ENCODE data around the gene S100A4.
"Not testable (repeated sequence)": the region's sequence is repeated elsewhere in the genome, so short reads cannot be mapped to it uniquely, and the experiment has no call there.

The S100A4 gene

GRCh38 chr1:153567621-153568366, 22.2 kb upstream of the S100A4 start:
- no peak for DNase-seq (ENCODE audit: low read depth, low spot score)

GRCh38 chr1:153566414-153567371, 21.1 kb upstream of the S100A4 start:
- peak; percentile 77 for DNase-seq (ENCODE audit: low read depth, low spot score)

GRCh38 chr1:153565529-153566374, 20.1 kb upstream of the S100A4 start, which contains the start of gene S100A2:
Gene S100A2, minus strand, starts transcription at chr1:153565844. Its CDS starts 1,967 bp downstream, at chr1:153563877.
- DNase-seq (ENCODE audit: low read depth, low spot score), result no peak

- DNase-seq (ENCODE audit: low read depth, low spot score), result no peak
Measured at GRCh38 chr1:153563991-153564390, 18.4 kb upstream of the S100A4 start.

GRCh38 chr1:153563483-153563901, 17.9 kb upstream of the S100A4 start:
- DNase-seq (ENCODE audit: low read depth, low spot score), result no peak

- DNase-seq (ENCODE audit: low read depth, low spot score), result not testable (repeated sequence)
Measured at GRCh38 chr1:153562021-153562420, 16.4 kb upstream of the S100A4 start.

DNA sequence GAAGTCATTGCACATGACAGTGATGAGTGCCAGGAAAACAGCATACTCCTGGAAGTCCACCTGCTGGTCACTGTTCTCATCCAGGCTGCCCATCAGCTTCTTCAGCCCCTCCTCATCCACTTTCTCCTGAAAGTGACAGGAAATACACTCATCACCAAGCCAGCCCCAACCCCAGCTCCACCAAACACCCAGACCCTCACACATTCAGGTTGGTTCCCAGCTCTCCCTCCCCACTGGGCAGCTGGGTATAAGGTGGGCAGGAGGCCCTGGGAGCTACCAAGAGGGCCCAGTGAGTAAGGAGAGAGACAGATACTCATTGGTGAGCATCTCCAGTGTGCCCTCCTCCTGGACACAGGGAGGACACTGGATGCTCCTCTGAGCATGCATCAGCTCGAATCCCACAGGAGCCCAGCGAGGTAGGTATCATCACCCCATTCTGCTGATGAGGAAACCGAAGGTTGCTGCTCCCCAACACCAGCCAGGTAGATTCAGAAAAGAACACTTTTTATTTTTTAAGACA, 15.9 kb upstream of the S100A4 start:
- no peak for DNase-seq (ENCODE audit: low read depth, low spot score)

GRCh38 chr1:153560771-153561465, 15.3 kb upstream of the S100A4 start:
- no peak for DNase-seq (ENCODE audit: low read depth, low spot score)

DNA sequence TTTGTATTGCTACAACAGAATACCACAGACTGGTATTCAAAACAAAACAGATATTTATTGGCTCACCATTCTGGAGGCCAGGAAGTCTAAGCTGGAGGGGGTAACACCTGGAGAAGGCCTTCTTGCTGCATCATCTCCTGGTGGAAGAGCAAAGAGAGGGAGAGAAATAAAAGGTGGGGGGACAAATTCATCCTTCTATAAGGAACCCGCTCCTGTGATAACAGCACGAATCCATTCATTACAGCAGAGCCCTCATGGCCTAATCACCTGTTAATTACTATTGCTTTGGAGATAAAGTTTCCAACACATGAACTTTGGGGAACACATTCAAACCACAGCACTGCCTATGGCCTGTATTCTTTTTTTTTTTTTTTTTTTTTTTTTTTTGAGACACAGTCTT, 14.6 kb upstream of the S100A4 start:
- no peak for DNase-seq (ENCODE audit: low read depth, low spot score)

DNA sequence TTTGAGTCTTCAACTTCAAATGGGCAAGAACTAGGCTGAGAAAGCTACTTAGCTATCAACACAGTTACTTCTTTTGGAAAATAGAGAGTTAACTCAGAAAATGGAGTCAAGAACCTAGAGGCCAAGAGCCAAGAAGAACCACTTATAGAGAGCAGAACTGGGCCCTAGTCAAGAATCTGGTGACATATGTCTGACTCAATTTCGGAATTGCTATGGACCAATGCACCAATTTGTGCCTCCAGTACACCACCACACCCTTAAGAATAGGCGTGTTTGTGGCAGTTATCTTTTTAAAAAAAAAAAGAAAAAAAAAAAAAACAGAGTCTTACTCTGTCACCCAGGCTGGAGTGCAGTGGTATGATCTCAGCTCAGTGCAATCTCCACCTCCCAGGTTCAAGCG, 12.3 kb upstream of the S100A4 start:
- no peak for DNase-seq (ENCODE audit: low read depth, low spot score)

DNA sequence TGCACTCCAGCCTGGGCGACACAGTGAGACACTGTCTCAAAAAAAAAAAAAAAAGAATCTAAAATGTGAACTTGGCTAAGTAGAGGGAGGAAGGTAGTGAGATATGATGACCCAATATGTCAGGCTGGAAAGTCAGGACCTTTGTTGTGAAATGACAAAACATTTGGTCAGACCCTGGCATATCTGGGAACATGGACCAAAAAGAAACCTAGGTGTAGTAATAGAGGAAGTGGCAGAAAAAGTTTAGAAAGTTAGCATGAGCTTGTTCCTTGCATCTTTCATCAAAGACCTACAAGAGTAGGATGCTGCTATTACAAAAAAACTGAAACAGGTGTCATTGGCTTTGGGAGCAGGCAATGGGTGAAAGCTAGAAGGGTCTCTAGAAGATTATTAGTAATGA, 10.7 kb upstream of the S100A4 start:
- DNase-seq (ENCODE audit: low read depth, low spot score), result no peak

DNA sequence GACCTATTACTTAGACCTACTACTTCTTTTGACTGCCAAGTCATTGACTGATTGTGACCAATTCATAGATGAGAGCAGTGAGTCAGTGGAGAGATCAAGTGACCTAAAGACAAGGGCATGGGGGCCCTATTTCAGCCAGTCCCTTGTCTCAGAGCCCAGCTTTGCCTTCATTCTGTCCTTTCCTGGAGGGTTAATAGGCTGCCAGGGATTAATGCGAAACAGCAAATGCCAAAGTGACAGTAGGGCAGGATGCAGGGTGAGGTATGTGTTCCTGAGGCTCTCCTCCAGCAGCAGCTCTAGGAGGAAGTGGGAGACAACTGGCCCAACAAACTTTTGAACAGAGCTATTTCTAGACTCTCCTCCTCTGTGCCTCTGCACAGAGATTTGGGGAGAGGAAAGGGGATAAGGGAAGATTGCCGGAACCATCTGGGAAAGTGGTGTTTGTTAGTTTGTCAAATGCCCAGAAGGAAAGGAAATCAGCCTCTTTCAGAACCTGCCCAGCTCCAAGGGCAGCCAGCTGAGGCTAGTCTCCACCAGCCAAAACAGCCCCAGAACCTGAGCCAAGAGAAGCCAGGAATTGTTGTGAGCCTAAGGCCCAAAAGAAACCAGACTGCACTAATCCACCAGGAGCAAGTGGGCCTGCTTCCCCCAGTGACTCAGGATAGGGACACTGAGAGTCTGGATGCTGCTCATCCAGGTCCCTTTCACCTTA, 8.4 kb upstream of the S100A4 start:
- DNase-seq (ENCODE audit: low read depth, low spot score), result no peak

GRCh38 chr1:153553096-153553495, 7.5 kb upstream of the S100A4 start:
- no peak for DNase-seq (ENCODE audit: low read depth, low spot score)

DNA sequence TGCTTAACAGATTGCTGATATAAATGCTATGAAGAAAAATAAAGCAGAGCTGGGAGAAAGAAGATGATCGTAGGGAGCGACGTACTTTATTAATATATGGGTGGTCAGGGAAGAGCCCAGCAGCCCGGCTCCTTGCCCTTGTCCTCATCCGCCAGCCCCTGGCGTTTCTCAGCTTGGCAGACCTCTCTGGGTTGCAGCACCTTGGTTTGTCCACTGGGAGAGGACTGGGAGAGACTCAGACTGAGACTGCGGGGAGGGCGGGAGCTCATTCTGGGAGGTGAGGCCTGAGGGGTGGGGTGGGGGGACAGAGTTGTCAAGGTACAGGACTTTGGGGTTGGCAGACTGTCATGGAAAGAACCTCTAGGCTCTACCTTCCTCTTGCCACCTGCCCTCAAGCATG, 6.7 kb upstream of the S100A4 start:
- no peak for DNase-seq (ENCODE audit: low read depth, low spot score)

GRCh38 chr1:153550827-153551500, 5.4 kb upstream of the S100A4 start:
- DNase-seq (ENCODE audit: low read depth, low spot score), result no peak

GRCh38 chr1:153550398-153550758, 4.8 kb upstream of the S100A4 start:
- DNase-seq (ENCODE audit: low read depth, low spot score), result no peak

GRCh38 chr1:153549741-153550397, 4.3 kb upstream of the S100A4 start:
- DNase-seq (ENCODE audit: low read depth, low spot score), result no peak

DNA sequence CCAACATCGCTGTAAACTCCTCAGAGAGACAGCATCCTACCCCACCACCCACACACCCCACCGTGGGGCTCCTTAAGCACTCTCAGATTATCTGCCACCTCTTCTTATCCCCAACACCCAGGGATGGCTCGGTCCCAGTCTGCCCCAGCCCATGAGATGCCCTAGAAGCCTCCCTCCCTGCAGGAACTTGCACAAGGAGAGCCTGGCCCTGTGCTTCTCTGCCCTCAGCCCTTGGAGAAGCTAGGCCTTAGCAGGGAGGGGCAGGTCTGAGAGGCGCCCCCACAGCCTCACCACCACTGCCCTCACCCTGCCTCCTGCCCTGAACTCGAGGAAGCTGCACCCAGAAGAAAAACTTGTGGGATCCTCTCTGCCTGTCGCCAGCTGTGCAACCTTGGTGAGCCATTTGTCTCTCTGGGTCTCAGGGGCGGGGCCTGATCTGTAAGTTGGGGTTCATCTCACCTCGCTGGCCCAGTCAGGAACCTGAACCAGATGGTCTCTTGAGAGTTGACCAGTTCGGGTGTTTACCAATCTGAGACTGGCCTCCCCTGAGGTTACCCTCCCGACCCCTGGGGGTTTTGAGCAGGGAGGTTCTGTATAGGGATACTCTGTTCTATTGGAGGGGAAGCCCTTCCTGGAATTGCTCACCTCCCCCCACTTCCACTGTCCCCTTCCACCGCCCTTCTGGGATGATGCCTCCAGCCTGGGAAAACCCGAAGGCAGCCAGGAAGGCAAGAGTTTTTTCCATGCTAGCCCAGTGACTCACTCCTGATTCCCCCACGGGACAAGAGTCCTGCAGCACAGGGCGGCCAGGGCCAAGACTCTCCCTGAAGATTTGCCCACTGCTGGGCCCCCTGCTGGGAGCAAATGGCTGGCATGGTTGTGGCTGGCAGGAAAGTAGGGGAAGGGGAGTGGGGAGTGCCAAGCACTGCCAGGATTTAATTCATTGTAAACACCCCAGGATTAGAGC, 3.4 kb upstream of the S100A4 start, which contains the start of gene S100A3:
TSS of gene S100A3 (minus strand) at position 537 of the 967 bp plus-strand sequence. CDS start 773 bp downstream, outside the sequence.
- DNase-seq (ENCODE audit: low read depth, low spot score), result no peak
